ENCODE results near the gene PARP8. TPM values are rescaled to one million over a fixed set of nuclear protein-coding genes. Genes with fewer than 3 reads are reported as not detected.

PARP8 gene
- total RNA-seq, 1 donor from 2014 or later, result 23.3 TPM

- TF ChIP-seq, protein P1, sequence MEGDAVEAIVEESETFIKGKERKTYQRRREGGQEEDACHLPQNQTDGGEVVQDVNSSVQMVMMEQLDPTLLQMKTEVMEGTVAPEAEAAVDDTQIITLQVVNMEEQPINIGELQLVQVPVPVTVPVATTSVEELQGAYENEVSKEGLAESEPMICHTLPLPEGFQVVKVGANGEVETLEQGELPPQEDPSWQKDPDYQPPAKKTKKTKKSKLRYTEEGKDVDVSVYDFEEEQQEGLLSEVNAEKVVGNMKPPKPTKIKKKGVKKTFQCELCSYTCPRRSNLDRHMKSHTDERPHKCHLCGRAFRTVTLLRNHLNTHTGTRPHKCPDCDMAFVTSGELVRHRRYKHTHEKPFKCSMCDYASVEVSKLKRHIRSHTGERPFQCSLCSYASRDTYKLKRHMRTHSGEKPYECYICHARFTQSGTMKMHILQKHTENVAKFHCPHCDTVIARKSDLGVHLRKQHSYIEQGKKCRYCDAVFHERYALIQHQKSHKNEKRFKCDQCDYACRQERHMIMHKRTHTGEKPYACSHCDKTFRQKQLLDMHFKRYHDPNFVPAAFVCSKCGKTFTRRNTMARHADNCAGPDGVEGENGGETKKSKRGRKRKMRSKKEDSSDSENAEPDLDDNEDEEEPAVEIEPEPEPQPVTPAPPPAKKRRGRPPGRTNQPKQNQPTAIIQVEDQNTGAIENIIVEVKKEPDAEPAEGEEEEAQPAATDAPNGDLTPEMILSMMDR (IDR thresholded peaks at IDR 0.05), result no peak
- peaks cover 18% of the 10 kb centered on the region for H3K4me1 Mint-ChIP-seq (ENCODE audit: low read depth)
- no peak overlapping the region for H3K27ac Mint-ChIP-seq (ENCODE audit: unreplicated experiment)
- DNase-seq (ENCODE audit: low spot score), result no peak
- no peaks in the 10 kb centered on the region for H3K27me3 Mint-ChIP-seq (ENCODE audit: low read depth)
- no peaks in the 10 kb centered on the region for H3K36me3 Mint-ChIP-seq (ENCODE audit: low read depth)
- H3K9me3 Mint-ChIP-seq (ENCODE audit: low read depth), result no peaks in the 10 kb centered on the region
- no peak overlapping the region for H3K4me3 Mint-ChIP-seq (ENCODE audit: unreplicated experiment)
Observed at GRCh38 chr5:50653946-50654345, 12.5 kb upstream of the PARP8 start.

GRCh38 chr5:50655067-50655809, 11.2 kb upstream of the PARP8 start:
- H3K27ac Mint-ChIP-seq (ENCODE audit: unreplicated experiment), result no peak overlapping the region
- TF ChIP-seq, protein P1 (IDR thresholded peaks at IDR 0.05), result no peak
- peaks cover under 1% of the 10 kb centered on the region for H3K27me3 Mint-ChIP-seq (ENCODE audit: low read depth)
- H3K4me1 Mint-ChIP-seq (ENCODE audit: low read depth), result peaks cover 18% of the 10 kb centered on the region
- peaks cover under 1% of the 10 kb centered on the region for H3K9me3 Mint-ChIP-seq (ENCODE audit: low read depth)
- no peaks in the 10 kb centered on the region for H3K36me3 Mint-ChIP-seq (ENCODE audit: low read depth)
- DNase-seq (ENCODE audit: low spot score), result no peak
- H3K4me3 Mint-ChIP-seq (ENCODE audit: unreplicated experiment), result no peak overlapping the region

DNA sequence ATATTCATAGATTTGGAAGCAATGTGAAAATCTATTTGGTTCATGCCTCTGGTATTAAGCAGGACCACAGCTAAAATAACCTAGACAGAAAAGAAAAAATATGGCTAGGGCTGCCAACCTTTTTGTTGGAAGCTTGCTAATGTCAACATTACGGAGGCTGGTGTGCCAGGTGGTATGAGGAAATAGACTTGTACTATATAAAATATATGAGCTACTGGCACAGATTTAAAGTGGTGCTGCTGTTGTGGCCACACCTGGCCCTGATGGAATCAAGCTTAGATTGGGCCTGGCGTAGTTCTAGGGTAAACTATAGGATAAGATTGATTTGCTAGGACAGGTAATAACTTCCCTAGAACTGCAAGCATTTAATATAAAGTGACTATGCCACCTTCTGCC, 10.6 kb upstream of the PARP8 start:
- TF ChIP-seq, protein P1 (IDR thresholded peaks at IDR 0.05), result no peak
- H3K4me3 Mint-ChIP-seq (ENCODE audit: unreplicated experiment), result no peak overlapping the region
- H3K27ac Mint-ChIP-seq (ENCODE audit: unreplicated experiment), result no peak overlapping the region
- peaks cover 1% of the 10 kb centered on the region for H3K27me3 Mint-ChIP-seq (ENCODE audit: low read depth)
- no peak for DNase-seq (ENCODE audit: low spot score)
- peaks cover 18% of the 10 kb centered on the region for H3K4me1 Mint-ChIP-seq (ENCODE audit: low read depth)
- H3K36me3 Mint-ChIP-seq (ENCODE audit: low read depth), result no peaks in the 10 kb centered on the region
- H3K9me3 Mint-ChIP-seq (ENCODE audit: low read depth), result peaks cover 2% of the 10 kb centered on the region

DNA sequence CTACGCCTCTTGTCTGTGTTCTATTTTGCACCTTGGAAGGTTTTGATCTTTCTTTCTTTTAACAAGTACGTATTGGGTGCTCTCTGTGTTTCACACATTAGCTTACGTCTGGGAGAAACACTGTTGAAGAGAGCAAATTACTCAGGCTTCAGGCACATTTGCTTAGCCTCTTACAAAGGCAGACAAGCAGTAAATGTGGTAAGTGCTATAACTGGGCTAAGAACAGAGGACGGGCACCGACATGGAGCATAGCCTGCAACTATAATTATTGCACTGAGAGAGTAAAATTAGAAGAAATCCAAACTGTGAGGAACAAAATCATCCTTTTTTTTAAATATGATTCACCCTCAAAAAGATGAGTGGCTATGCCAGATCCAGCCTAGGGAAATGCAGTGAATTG, 9.4 kb upstream of the PARP8 start:
- no peaks in the 10 kb centered on the region for H3K36me3 Mint-ChIP-seq (ENCODE audit: low read depth)
- peaks cover 2% of the 10 kb centered on the region for H3K9me3 Mint-ChIP-seq (ENCODE audit: low read depth)
- no peak overlapping the region for H3K4me3 Mint-ChIP-seq (ENCODE audit: unreplicated experiment)
- DNase-seq (ENCODE audit: low spot score), result no peak
- peaks cover 18% of the 10 kb centered on the region for H3K4me1 Mint-ChIP-seq (ENCODE audit: low read depth)
- TF ChIP-seq, protein P1 (IDR thresholded peaks at IDR 0.05), result no peak
- H3K27ac Mint-ChIP-seq (ENCODE audit: unreplicated experiment), result no peak overlapping the region
- peaks cover 1% of the 10 kb centered on the region for H3K27me3 Mint-ChIP-seq (ENCODE audit: low read depth)

DNA sequence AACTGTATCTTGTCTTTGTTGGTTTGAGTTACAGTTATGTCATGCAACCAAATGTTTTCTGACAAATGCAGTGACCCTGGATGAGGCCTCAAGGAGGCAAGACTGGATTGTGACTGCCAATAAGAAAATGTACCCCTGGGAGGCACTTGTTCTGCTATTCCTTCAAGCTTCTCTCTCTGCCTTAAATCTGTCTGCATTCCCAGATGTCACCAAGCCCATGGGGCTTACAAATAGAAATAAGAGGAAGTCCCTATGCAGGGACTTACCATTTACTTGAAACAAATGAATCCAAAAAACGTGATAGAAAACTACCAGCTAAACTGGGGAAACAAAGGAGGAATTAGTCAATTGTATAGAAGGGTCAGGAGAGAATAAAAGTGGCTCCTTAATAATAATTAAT, 8.2 kb upstream of the PARP8 start:
- no peaks in the 10 kb centered on the region for H3K36me3 Mint-ChIP-seq (ENCODE audit: low read depth)
- DNase-seq (ENCODE audit: low spot score), result no peak
- H3K4me3 Mint-ChIP-seq (ENCODE audit: unreplicated experiment), result no peak overlapping the region
- H3K27me3 Mint-ChIP-seq (ENCODE audit: low read depth), result peaks cover 1% of the 10 kb centered on the region
- H3K4me1 Mint-ChIP-seq (ENCODE audit: low read depth), result peaks cover 18% of the 10 kb centered on the region
- no peak overlapping the region for H3K27ac Mint-ChIP-seq (ENCODE audit: unreplicated experiment)
- H3K9me3 Mint-ChIP-seq (ENCODE audit: low read depth), result peaks cover 2% of the 10 kb centered on the region
- TF ChIP-seq, protein P1 (IDR thresholded peaks at IDR 0.05), result no peak

Data from chondrocyte (in vitro differentiated cells).